GM18519 (cell line): ENCODE data around the gene CACNG1.
"Not testable (repeated sequence)": the region's sequence is repeated elsewhere in the genome, so short reads cannot be mapped to it uniquely, and the experiment has no call there.

ENCODE experiments used
- ATAC-seq: cut with Tn5 transposase; IDR thresholded peaks from one replicate; pipeline ENCODE4 v1.9.1; 2021; ENCODE audit warnings: mild to moderate bottlenecking, moderate library complexity; ENCODE audit not compliant: unreplicated experiment, low FRiP score

Gene CACNG1

DNA sequence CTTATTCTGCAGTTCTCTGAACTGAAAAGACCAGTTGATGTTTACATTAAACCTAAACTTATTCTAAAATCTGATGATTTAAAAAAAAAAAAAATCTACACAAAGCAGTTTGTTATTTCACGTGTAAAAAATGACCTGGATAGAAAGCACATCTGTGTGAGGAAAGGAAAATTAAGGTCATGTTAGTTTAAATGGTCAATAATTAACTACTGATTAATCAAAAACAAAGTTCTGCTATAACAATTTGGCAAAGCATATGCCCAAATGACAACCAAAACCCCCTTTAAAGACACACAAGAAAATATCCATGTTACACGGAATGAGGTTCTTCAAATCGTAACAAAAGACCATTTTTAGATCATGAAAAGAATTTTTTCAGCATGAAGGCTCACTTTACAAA lies 30.4 kb downstream of the CACNG1 start:
- no peak for ATAC-seq

DNA sequence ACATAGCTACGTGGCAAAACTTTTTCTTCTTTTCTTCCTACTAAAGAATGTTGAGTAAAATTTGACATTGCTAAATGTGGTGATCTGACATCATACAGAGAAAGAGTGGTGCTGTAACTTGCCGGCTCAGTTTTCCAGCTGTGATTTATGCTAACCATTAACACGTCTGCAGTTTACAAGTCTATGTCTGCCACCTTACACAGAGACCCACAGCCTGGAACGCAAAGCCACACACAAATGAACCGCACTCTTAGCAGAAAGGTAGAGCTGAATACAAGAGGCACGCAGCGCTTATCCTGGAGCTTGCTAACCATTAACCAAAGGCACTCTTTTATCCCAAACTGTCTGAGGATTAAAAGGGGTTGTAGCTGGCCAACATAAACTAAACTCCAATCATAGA lies 31.9 kb downstream of the CACNG1 start:
- no peak for ATAC-seq

DNA sequence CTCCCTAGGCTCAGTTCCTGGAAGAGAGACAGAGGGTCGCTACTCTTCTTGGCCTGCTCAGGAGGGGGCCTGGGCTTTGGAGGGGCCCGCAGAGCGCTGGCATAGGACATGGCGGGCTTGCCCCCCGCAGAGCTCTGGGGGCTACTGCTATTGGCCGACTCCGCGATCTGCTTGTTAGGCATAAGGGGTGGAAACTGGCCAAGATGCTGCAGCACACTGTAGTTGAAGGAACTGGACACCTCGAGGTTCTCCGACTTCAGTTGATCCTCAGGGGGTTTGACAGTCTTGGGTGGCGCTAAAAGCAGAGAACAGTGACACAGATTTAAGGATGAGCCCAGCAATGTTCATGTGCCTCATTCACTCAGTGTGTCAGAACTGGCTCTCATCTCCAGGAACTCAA lies 33.9 kb downstream of the CACNG1 start:
- ATAC-seq, result no peak

DNA sequence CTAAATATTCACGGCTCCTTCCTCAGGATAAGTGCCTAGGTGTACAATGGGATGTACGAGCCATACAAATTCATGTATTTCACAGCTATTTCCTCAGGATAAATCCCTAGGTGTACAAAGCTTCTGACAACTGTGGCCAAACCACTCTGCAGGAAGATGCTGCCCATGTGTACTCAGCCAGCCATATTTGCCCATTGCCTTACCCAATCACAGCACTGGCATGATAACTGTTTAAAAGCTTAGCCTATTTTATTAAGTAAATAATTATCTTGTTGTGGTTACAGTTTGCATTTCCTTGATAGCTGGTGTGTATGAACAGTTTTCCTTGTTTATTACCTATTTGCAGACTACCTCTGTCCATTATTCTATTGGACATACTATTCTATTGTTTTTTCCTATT lies 35.1 kb downstream of the CACNG1 start:
- ATAC-seq, result no peak

DNA sequence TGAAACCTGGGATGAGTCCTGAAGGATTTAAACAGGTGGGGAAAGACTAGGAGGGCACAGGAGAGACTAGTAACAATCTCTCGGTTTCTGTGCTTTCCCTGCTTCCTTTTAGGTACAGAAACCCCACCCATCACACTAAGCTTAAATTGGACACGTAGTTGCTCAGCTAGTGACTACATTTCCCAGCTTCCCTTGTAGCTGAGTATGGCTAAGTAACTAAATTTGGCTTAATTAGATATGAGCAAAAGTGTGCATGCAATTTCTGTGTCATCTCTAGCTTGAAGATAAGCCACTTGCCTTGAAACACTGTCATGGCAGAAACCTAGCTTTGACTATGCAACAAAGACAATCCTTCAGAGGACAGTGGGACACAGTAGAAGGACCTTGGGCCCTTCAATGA lies 36.5 kb downstream of the CACNG1 start:
- ATAC-seq, result no peak

DNA sequence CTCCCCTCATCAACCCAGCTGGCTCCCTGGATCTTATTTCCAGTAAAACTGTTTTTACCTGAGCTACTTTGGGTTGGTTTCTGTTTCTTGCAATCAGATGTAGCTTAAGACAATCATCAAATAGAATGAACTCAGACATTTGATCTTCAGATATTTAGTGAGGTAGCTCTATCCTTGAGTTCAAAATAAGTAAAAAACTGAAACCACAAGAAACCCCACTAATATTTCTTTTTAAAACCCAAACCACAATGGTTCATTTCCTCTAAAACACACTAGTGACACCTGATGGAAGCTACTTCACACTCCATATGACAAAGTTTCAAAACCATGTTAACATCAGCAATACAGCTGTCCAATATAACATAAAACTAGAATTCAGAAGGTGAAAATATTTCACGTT lies 37.8 kb downstream of the CACNG1 start:
- ATAC-seq, result peak; percentile 81

DNA sequence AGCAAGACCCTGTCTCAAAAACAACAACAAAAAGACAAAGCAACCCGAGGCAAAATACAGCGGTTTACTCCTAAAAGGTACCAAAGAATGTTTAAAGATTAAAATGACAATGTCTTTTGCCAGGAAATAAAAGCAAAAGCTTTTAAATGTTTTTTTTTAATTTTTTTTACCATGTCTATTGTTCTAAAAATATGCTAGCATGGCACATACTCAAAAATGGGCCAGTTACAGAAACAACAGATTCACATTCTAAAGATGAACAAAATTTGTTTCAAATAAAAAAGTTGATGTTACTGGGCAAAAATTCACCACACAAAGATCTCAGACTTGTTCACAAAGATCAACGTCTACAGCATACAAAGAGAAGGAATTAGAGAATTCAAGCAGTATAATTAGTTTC lies 41.1 kb downstream of the CACNG1 start:
- ATAC-seq, result no peak

DNA sequence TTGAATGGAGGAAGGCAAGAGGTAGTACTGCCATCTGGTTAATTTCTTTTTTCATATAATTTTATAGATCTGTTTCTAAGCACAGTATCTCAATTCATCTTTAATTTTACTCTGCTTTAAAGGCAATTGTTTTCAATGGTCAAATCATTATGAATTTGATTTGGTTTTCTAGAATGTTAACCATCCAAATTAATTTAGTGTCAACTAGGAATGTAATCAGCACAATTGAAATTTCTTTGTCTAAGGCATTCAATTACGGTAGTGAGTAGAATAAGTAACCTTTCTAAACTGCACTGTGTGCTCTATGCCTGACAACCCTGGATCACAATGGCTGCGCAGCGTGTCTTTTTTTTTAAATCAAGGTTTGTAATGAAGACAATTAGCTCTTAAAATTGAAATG lies 44.3 kb downstream of the CACNG1 start:
- ATAC-seq, result no peak

DNA sequence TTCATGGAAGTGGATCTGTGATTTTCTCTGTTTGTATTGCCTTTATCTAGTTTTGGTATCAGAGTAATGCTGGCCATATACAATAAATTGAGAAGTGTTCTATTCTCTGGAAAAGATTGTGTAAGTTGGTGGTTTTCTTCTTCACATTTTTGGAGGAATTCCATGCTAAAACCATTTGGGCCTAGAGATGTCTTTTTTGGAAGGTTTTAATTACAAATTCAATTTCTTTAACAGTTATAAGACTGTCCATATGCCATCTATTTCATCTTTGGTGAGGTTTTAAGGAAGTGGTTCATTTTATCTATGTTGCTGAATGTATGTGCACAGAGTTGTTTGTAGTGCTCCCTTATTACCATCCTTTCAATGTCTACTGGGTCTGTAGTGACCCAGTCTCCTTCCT lies 46.0 kb downstream of the CACNG1 start:
- no peak for ATAC-seq

DNA sequence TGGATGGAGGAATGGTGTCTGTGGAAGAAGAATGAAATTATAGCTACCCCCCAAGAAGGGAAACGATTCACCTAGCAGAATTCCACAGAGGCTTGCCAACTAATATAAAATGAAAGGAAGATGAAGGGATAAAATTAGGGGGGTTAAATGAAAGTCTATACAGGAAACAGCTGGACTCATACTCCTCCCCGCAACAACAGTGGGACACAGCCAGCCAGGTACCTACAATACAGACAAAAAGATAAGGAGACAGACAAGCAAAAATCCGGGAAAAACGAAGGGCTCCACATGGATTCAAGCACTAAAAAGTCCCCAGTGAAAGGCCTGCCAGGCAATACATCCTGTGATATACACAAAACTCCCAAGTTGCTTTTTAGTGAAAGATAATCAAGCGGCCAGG lies 47.9 kb downstream of the CACNG1 start:
- no peak for ATAC-seq

DNA sequence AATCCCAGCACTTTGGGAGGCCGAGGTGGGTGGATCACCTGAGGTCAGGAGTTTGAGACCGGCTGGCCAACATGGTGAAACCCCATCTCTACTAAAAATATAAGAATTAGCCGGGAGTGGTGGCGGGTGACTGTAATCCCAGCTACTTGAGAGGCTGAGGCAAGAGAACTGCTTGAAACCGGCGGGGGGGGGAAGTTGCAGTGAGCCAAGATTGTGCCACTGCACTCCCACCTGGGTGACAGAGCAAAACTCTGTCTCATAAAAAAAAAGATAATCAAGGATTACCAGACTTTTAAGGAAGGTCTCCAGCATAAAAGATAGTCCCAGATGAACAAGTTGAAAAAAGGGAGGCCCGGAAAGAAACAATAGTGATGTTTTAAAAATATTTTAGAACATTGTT lies 48.4 kb downstream of the CACNG1 start:
- ATAC-seq, result not testable (repeated sequence)

DNA sequence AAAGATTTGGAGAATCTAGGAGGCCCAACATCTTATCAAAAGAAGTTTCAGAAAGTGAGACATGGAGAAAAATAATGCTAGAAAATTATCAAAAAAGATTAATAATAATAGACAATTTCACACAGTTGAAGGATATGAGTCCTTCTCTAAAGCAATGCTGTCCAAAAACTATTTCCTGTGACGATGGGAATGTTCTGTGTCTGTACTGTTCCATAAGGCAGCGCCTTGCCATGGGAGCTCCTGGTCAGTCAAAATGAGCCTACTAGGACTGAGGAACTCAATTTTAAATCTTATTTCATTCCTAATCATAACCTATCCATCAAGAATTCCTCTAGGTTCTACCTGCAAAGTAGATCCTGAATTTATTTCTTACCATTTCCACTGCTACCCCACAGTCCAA lies 49.0 kb downstream of the CACNG1 start:
- no peak for ATAC-seq

DNA sequence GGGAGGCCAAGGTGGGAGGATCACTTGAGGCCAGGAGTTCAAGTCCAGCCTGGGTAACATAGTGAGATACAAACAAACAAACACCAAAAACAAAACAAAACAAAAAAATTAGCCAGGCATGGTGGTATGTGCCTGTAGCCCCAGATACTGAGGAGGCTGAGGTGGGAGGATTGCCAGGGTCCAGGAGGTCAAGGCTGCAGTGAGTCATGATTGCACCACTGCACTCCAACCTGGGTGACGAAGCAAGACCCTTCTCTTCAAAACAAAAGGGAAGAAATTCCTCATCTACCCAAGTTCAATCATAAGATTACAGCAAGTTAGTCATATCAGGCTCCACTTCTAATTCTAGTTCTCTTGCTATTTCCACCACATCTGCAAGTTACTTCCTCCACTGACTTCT lies 50.9 kb downstream of the CACNG1 start:
- ATAC-seq, result not testable (repeated sequence)

DNA sequence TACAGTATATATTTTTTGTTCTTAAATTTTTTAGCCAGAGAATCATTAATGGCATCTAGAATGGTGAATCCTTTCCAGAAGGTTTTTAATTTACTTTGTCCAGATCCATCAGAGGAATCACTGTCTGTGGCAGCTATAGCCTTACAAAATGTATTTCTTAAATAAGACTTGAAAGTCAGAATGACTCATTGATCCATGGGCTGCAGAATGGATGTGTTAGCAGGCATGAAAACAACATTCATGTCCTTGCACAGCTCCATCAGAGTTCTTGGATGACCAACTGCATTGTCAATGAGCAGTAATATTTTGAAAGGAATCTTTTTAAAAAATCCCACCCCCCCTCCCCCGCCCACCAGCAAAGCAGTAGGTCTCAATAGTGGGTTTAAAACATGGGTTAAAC lies 51.4 kb downstream of the CACNG1 start:
- no peak for ATAC-seq

DNA sequence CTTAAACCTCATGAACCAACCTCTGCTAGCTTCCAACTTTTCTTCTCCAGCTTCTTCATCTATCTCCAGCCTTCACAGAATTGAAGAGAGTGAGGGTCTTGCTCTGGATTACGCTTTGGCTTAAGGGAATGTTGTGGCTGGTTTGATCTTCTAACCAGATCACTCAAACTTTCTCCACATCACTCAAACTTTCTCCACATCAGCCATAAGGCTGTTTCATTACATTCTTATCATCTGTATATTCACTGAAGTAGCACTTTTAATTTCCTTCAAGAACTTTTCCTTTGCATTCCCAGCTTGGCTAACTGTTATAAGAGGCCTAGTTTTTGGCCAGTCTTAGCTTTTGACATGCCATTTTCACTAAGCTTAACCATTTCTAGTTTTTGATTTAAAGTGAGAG lies 52.3 kb downstream of the CACNG1 start:
- ATAC-seq, result no peak

DNA sequence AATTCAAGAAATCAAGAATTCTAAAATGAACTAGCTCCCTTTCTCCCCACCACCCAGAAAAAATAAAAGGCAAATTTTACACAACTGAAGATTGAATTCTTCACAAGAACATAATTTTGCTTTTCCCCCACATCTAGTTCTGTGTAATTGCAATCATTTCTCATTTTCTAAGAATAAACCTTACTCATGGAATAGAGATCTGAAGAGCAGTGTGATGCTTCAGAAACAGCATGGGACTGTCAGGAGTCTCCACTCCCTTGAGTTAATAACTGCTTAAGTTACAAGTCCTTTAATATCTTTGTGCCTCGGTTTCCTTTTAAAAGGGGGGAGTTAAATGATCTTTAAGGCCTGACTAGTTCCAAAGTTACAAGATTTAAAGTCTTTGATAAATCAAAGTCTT lies 53.7 kb downstream of the CACNG1 start:
- ATAC-seq, result no peak

DNA sequence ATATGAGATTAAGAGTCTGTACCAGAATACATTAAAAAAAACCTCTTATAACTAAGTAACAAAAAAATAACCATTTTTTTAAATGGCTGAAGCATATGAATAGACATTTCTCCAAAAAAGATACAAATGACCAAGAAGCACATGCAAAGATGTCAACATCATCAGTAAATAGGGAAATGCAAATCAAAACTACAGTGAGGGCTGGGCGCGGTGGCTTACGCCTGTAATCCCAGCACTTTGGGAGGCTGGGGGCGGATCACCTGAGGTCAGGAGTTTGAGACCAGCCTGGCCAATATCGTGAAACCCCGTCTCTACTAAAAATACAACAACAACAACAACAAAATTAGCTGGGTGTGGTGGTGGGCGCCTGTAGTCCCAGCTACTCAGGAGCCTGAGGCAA lies 60.3 kb downstream of the CACNG1 start:
- not testable (repeated sequence) for ATAC-seq

DNA sequence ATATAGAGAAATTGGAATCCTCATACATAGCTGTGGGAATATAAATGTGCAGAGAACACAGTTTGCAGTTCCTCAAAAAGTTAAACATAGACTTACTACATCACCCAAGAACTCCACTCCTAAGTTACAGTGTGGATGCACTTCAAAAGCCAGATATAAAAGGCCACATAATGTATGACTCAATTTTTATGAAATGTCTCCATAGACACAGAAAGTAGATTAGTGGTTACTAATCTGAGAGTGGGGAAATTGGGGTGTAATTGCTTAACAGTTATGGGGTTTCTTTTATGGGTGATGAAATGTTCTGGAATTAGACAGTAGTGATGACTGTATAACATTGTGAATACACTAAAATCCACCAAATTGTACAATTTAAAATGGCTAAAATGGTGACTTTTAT lies 60.9 kb downstream of the CACNG1 start:
- ATAC-seq, result no peak
